Neural cell (in vitro differentiated cells): Measurements from ENCODE around the gene POM121C.
"Not testable (repeated sequence)": the region's sequence is repeated elsewhere in the genome, so short reads cannot be mapped to it uniquely, and the experiment has no call there.

ENCODE experiments used
- EZH2 ChIP-seq: fragments of 200-600, 300-800 bp; shearing (Covaris generic), sonication (generic); IDR thresholded peaks from 2 replicates; pipeline ENCODE4 v1.6.1; 2014; ENCODE audit warnings: antibody characterized with exemption, low read length, borderline replicate concordance, mild to moderate bottlenecking; ENCODE audit not compliant: insufficient read depth, poor library complexity, severe bottlenecking
- POLR2AphosphoS5 ChIP-seq: IDR thresholded peaks from 2 replicates; pipeline ENCODE4 v1.6.1; 2012
- RAD21 ChIP-seq: fragments of 450-650 bp; conservative IDR thresholded peaks from 2 replicates; pipeline ENCODE4 v1.6.1; 2014; ENCODE audit warnings: antibody characterized with exemption, mild to moderate bottlenecking, moderate library complexity
- SMC3 ChIP-seq: fragments of 450-650 bp; conservative IDR thresholded peaks from 2 replicates; pipeline ENCODE4 v1.6.1; 2014; ENCODE audit warnings: antibody characterized with exemption, mild to moderate bottlenecking, moderate library complexity; ENCODE audit not compliant: poor library complexity
- TAF1 ChIP-seq: IDR thresholded peaks from 2 replicates; pipeline ENCODE4 v1.6.1; 2012; ENCODE audit warnings: low read depth
- TF ChIP-seq, protein P1 (sequence below): fragments of 450-650 bp; IDR thresholded peaks from 2 replicates; pipeline ENCODE4 v1.5.1; 2014; ENCODE audit warnings: antibody characterized with exemption, mild to moderate bottlenecking, moderate library complexity; ENCODE audit not compliant: poor library complexity, severe bottlenecking
- TF ChIP-seq, protein P2 (sequence below): IDR thresholded peaks from 2 replicates; pipeline ENCODE4 v1.6.1; 2012; ENCODE audit warnings: borderline replicate concordance

DNA sequence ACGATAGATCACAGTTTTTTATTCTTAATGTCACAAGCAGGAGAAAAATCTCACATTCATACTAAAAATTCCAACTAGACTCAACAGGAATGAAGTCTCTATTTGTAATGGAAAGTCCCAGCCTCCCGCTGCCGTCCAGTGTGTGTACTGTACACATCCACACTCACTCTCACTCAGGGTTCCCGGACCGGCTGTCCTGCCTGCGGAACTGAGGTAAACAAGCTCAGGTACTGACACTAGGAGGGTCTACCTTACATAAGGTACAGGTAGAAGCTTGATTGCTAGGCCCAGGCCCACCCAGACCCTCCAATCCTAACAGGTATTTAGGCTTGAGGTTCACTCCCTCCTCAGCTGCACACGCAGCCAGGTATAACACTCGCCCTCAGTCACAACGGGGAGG is 69.3 kb downstream of the POM121C start:
- not testable (repeated sequence) for TF ChIP-seq POLR2AphosphoS5, EZH2, TAF1, RAD21, SMC3
- TF ChIP-seq, protein P1, sequence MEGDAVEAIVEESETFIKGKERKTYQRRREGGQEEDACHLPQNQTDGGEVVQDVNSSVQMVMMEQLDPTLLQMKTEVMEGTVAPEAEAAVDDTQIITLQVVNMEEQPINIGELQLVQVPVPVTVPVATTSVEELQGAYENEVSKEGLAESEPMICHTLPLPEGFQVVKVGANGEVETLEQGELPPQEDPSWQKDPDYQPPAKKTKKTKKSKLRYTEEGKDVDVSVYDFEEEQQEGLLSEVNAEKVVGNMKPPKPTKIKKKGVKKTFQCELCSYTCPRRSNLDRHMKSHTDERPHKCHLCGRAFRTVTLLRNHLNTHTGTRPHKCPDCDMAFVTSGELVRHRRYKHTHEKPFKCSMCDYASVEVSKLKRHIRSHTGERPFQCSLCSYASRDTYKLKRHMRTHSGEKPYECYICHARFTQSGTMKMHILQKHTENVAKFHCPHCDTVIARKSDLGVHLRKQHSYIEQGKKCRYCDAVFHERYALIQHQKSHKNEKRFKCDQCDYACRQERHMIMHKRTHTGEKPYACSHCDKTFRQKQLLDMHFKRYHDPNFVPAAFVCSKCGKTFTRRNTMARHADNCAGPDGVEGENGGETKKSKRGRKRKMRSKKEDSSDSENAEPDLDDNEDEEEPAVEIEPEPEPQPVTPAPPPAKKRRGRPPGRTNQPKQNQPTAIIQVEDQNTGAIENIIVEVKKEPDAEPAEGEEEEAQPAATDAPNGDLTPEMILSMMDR: not testable (repeated sequence)
- TF ChIP-seq, protein P2, sequence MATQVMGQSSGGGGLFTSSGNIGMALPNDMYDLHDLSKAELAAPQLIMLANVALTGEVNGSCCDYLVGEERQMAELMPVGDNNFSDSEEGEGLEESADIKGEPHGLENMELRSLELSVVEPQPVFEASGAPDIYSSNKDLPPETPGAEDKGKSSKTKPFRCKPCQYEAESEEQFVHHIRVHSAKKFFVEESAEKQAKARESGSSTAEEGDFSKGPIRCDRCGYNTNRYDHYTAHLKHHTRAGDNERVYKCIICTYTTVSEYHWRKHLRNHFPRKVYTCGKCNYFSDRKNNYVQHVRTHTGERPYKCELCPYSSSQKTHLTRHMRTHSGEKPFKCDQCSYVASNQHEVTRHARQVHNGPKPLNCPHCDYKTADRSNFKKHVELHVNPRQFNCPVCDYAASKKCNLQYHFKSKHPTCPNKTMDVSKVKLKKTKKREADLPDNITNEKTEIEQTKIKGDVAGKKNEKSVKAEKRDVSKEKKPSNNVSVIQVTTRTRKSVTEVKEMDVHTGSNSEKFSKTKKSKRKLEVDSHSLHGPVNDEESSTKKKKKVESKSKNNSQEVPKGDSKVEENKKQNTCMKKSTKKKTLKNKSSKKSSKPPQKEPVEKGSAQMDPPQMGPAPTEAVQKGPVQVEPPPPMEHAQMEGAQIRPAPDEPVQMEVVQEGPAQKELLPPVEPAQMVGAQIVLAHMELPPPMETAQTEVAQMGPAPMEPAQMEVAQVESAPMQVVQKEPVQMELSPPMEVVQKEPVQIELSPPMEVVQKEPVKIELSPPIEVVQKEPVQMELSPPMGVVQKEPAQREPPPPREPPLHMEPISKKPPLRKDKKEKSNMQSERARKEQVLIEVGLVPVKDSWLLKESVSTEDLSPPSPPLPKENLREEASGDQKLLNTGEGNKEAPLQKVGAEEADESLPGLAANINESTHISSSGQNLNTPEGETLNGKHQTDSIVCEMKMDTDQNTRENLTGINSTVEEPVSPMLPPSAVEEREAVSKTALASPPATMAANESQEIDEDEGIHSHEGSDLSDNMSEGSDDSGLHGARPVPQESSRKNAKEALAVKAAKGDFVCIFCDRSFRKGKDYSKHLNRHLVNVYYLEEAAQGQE: not testable (repeated sequence)
